ENCODE results near the gene KAT6B.

The KAT6B gene

GRCh38 chr10:74949034-74949832 lies 122.8 kb downstream of the KAT6B start:
- peak; percentile 13 for DNase-seq (ENCODE audit: low spot score)
- FAIRE-seq = peak; percentile 64

GRCh38 chr10:74949843-74950765 lies 123.7 kb downstream of the KAT6B start:
- FAIRE-seq (no peak), DNase-seq (ENCODE audit: low spot score) (no peak)

GRCh38 chr10:74953214-74953613 lies 126.8 kb downstream of the KAT6B start:
- DNase-seq (ENCODE audit: low spot score) (no peak), FAIRE-seq (no peak)

GRCh38 chr10:74955796-74956195 lies 129.4 kb downstream of the KAT6B start:
- peak; percentile 2 for FAIRE-seq
- DNase-seq (ENCODE audit: low spot score) = no peak

GRCh38 chr10:74956555-74957111 lies 130.2 kb downstream of the KAT6B start:
- no peak for FAIRE-seq

GRCh38 chr10:74957285-74957961 lies 131.0 kb downstream of the KAT6B start:
- FAIRE-seq (peak; percentile 14), DNase-seq (ENCODE audit: low spot score) (no peak)

More at GRCh38 chr10:74956555-74957111, 130.2 kb downstream of the KAT6B start:
- no peak for DNase-seq (ENCODE audit: low spot score)

- FAIRE-seq (no peak), DNase-seq (ENCODE audit: low spot score) (no peak)
Observed at GRCh38 chr10:74958316-74958715, 131.9 kb downstream of the KAT6B start.

GRCh38 chr10:74960670-74961069 lies 134.3 kb downstream of the KAT6B start:
- FAIRE-seq (no peak), DNase-seq (ENCODE audit: low spot score) (no peak)

GRCh38 chr10:74962517-74962916 lies 136.1 kb downstream of the KAT6B start:
- no peak for DNase-seq (ENCODE audit: low spot score)
- no peak for FAIRE-seq

- no peak for DNase-seq (ENCODE audit: low spot score)
- no peak for FAIRE-seq
Observed at GRCh38 chr10:74963549-74963948, 137.1 kb downstream of the KAT6B start.

GRCh38 chr10:74967911-74968666 lies 141.7 kb downstream of the KAT6B start:
- FAIRE-seq (no peak), DNase-seq (ENCODE audit: low spot score) (no peak)

GRCh38 chr10:74968667-74969061 lies 142.3 kb downstream of the KAT6B start:
- FAIRE-seq = no peak

GRCh38 chr10:74969093-74969492 lies 142.7 kb downstream of the KAT6B start:
- FAIRE-seq = no peak
- no peak for DNase-seq (ENCODE audit: low spot score)

More at GRCh38 chr10:74968667-74969061, 142.3 kb downstream of the KAT6B start:
- DNase-seq (ENCODE audit: low spot score) = no peak

- FAIRE-seq (no peak), DNase-seq (ENCODE audit: low spot score) (no peak)
Observed at GRCh38 chr10:74969530-74969929, 143.1 kb downstream of the KAT6B start.

GRCh38 chr10:74973741-74974392 lies 147.5 kb downstream of the KAT6B start:
- FAIRE-seq (no peak), DNase-seq (ENCODE audit: low spot score) (no peak)

GRCh38 chr10:74975758-74976157 lies 149.4 kb downstream of the KAT6B start:
- no peak for FAIRE-seq

GRCh38 chr10:74976565-74976964 lies 150.2 kb downstream of the KAT6B start:
- DNase-seq (ENCODE audit: low spot score) = no peak
- no peak for FAIRE-seq

More at GRCh38 chr10:74975758-74976157, 149.4 kb downstream of the KAT6B start:
- no peak for DNase-seq (ENCODE audit: low spot score)

- DNase-seq (ENCODE audit: low spot score) (no peak), FAIRE-seq (no peak)
Observed at GRCh38 chr10:74977072-74977471, 150.7 kb downstream of the KAT6B start.

GRCh38 chr10:74977913-74978847 lies 151.8 kb downstream of the KAT6B start:
- no peak for DNase-seq (ENCODE audit: low spot score)
- no peak for FAIRE-seq

Data from RCC 7860 (cell line).